Astrocyte (in vitro differentiated cells and primary cell): Measurements from ENCODE around the gene CARD9. TPM values are rescaled to one million over a fixed set of nuclear protein-coding genes. Genes with fewer than 3 reads are reported as not detected.

ENCODE experiments used
- DNase-seq: peaks from one replicate; pipeline ENCODE4 v3.0.0-alpha.2; 2010; ENCODE audit warnings: low read depth
- FAIRE-seq: peaks from 2 replicates; lab custom pipeline; 2011; peaks lifted over from hg19 to GRCh38; lab: Jason Lieb, UNC
- H2AFZ ChIP-seq: 2 replicates; pipeline ENCODE4 v1.6.0; 2012; ENCODE audit warnings: low read depth, low read length, inconsistent platforms
- H3K27ac ChIP-seq: 2 replicates; pipeline ENCODE4 v1.5.1; 2011; ENCODE audit warnings: low read depth, low read length, inconsistent platforms
- H3K27me3 ChIP-seq: 2 replicates; pipeline ENCODE4 v1.6.0; 2011; ENCODE audit warnings: low read length, inconsistent platforms; ENCODE audit not compliant: insufficient read depth
- H3K36me3 ChIP-seq: 2 replicates; pipeline ENCODE4 v1.5.1; 2011; ENCODE audit warnings: low read length, inconsistent platforms; ENCODE audit not compliant: insufficient read depth
- H3K4me1 ChIP-seq: 2 replicates; pipeline ENCODE4 v1.5.1; 2011; ENCODE audit warnings: low read length, inconsistent platforms; ENCODE audit not compliant: insufficient read depth
- H3K4me2 ChIP-seq: 2 replicates; pipeline ENCODE4 v1.6.0; 2012; ENCODE audit warnings: low read length, inconsistent platforms
- H3K4me3 ChIP-seq: 2 replicates; pipeline ENCODE4 v1.5.1; 2011; ENCODE audit warnings: low read depth, mild to moderate bottlenecking, low read length, inconsistent platforms; ENCODE audit not compliant: insufficient read depth
- H3K79me2 ChIP-seq: 2 replicates; pipeline ENCODE4 v1.6.0; 2012; ENCODE audit warnings: mild to moderate bottlenecking, low read length, inconsistent platforms; ENCODE audit not compliant: insufficient read depth
- H3K9ac ChIP-seq: 2 replicates; pipeline ENCODE4 v1.6.0; 2012; ENCODE audit warnings: mild to moderate bottlenecking, low read length, inconsistent platforms
- H3K9me3 ChIP-seq: 2 replicates; pipeline ENCODE4 v1.5.1; 2012; ENCODE audit warnings: low read depth, mild to moderate bottlenecking, low read length, inconsistent platforms; ENCODE audit not compliant: insufficient read depth
- H4K20me1 ChIP-seq: 2 replicates; pipeline ENCODE4 v1.6.0; 2012; ENCODE audit warnings: low read length, inconsistent platforms; ENCODE audit not compliant: insufficient read depth
- H3K27ac Mint-ChIP-seq: one replicate; pipeline ENCODE4 v1.8.0; 2021; ENCODE audit warnings: mild to moderate bottlenecking, mixed read lengths; ENCODE audit not compliant: unreplicated experiment
- H3K27me3 Mint-ChIP-seq: one replicate; pipeline ENCODE4 v1.8.0; 2021; ENCODE audit warnings: low read depth, mixed read lengths; ENCODE audit not compliant: unreplicated experiment
- H3K36me3 Mint-ChIP-seq: one replicate; pipeline ENCODE4 v1.8.0; 2021; ENCODE audit warnings: low read depth, mixed read lengths; ENCODE audit not compliant: unreplicated experiment
- H3K4me1 Mint-ChIP-seq: one replicate; pipeline ENCODE4 v1.8.0; 2021; ENCODE audit warnings: low read depth, mixed read lengths; ENCODE audit not compliant: unreplicated experiment
- H3K4me3 Mint-ChIP-seq: one replicate; pipeline ENCODE4 v1.8.0; 2021; ENCODE audit warnings: mild to moderate bottlenecking, moderate library complexity, mixed read lengths; ENCODE audit not compliant: unreplicated experiment
- H3K9me3 Mint-ChIP-seq: one replicate; pipeline ENCODE4 v1.8.0; 2021; ENCODE audit warnings: mild to moderate bottlenecking, mixed read lengths; ENCODE audit not compliant: unreplicated experiment
- EZH2 ChIP-seq: IDR thresholded peaks from 2 replicates; pipeline ENCODE4 v1.6.1; 2012; ENCODE audit warnings: mild to moderate bottlenecking, low read length, inconsistent platforms; ENCODE audit not compliant: insufficient read depth
- total RNA-seq: library from RNA; stranded (reverse); gene quantifications from 2 replicates; pipeline ENCODE4 v1.2.1, GENCODE V29; 2021
- TF ChIP-seq, protein P1 (sequence below): IDR thresholded peaks from 2 replicates; pipeline ENCODE4 v1.5.1; 2011; ENCODE audit warnings: low read depth, mild to moderate bottlenecking, inconsistent platforms, low read length, moderate library complexity; ENCODE audit not compliant: insufficient read depth

The CARD9 gene
- total RNA-seq, 1 donor from 2014 or later = 4.2 TPM

DNA sequence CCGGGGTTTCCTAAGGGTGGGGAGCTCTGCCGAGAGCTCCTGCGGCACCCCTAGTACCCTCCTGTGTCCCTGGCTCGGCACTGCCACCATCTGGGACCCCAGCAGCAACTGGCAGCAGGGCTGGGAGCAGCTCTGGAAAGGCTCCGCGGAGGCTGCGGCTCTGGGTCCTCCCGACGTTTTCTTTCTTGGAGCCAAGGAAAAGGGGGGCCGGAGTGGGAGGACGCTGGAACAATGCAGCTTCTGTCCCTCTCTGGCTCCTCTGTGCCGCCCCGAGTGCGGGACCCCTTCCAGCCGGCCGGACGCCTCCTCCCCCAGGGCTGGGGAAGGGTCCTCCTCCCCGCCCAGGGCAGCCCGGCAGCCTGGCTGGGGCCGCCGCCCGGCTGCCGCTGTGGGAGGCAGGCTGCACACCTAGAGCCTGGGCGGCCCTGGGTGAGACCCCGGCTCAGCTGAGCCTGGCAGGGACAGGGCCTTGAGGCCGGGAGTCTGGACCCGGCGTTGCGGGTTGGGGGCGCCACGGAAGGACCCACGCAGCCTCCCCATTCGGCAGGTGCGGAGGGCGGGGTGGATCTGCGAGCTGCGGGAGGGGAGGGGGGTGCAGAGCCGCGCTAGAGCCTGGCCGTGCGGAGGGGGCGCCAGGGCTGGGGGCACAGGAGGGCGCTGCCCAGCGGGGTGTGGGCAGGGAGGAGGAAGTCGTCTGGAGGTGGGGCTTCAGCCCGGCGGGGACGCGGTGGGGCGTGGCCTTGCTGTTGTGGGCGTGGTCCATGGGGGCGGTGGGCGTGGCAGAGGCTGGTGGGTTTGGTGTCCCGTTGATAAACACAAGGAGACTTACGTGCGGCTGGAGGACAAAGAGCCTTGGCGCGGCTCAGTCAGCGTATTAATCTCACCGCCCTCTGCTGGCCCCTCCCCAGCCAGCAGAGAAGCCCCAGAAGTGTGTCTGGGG lies 31.0 kb downstream of the CARD9 start:
- Histone ChIP-seq H3K36me3 (peaks cover 2% of the 10 kb centered on the region), H3K9ac (no peak overlapping the region), H3K4me3 (no peak overlapping the region), H3K79me2 (no peaks in the 10 kb centered on the region), H4K20me1 (peaks cover 69% of the 10 kb centered on the region), H3K9me3 (no peaks in the 10 kb centered on the region), H2AFZ (no peak overlapping the region), H3K4me2 (peak overlapping the region; percentile 70), H3K4me1 (peaks cover 16% of the 10 kb centered on the region), H3K27ac (no peak overlapping the region), H3K27me3 (no peaks in the 10 kb centered on the region)
- Mint-ChIP-seq H3K27me3 (no peaks in the 10 kb centered on the region), H3K27ac (no peak overlapping the region), H3K4me1 (peaks cover 2% of the 10 kb centered on the region), H3K4me3 (peak overlapping the region; percentile 70), H3K36me3 (peaks cover 5% of the 10 kb centered on the region), H3K9me3 (no peaks in the 10 kb centered on the region)
- TF ChIP-seq, protein P1, sequence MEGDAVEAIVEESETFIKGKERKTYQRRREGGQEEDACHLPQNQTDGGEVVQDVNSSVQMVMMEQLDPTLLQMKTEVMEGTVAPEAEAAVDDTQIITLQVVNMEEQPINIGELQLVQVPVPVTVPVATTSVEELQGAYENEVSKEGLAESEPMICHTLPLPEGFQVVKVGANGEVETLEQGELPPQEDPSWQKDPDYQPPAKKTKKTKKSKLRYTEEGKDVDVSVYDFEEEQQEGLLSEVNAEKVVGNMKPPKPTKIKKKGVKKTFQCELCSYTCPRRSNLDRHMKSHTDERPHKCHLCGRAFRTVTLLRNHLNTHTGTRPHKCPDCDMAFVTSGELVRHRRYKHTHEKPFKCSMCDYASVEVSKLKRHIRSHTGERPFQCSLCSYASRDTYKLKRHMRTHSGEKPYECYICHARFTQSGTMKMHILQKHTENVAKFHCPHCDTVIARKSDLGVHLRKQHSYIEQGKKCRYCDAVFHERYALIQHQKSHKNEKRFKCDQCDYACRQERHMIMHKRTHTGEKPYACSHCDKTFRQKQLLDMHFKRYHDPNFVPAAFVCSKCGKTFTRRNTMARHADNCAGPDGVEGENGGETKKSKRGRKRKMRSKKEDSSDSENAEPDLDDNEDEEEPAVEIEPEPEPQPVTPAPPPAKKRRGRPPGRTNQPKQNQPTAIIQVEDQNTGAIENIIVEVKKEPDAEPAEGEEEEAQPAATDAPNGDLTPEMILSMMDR = no peak
- no peak for TF ChIP-seq EZH2
- DNase-seq (peak; percentile 48), FAIRE-seq (no peak)

DNA sequence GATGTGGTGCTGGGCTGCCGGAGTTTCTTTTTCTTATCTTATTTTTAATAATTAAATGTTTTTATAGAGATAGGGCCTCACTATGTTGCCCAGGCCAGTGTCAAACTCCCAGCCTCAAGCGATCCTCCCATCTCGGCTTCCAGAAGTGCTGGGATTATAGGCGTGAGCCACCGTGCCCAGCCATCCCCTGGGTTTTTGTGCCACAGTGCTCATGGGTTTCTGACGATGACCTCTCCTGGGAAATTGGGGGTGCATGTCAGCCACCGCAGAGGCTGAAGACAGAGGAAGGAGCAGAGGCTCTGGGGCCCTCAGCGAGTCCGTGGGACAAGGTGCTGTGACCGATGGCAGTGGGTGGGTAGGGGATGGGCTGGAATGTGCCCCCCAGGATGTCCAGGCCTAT lies 31.7 kb downstream of the CARD9 start:
- H3K4me1 ChIP-seq = peaks cover 17% of the 10 kb centered on the region
- DNase-seq = no peak
- Mint-ChIP-seq H3K27me3 (no peaks in the 10 kb centered on the region), H3K27ac (no peak overlapping the region), H3K9me3 (no peaks in the 10 kb centered on the region), H3K36me3 (peaks cover 5% of the 10 kb centered on the region), H3K4me1 (peaks cover 2% of the 10 kb centered on the region), H3K4me3 (no peak overlapping the region)
- no peak overlapping the region for H3K4me3 ChIP-seq
- no peaks in the 10 kb centered on the region for H3K79me2 ChIP-seq
- no peak overlapping the region for H2AFZ ChIP-seq
- peaks cover 2% of the 10 kb centered on the region for H3K36me3 ChIP-seq
- H3K9me3 ChIP-seq = no peaks in the 10 kb centered on the region
- H3K4me2 ChIP-seq = no peak overlapping the region
- no peak for FAIRE-seq
- H3K9ac ChIP-seq = no peak overlapping the region
- TF ChIP-seq EZH2 = no peak
- TF ChIP-seq, protein P1 = no peak
- peaks cover 70% of the 10 kb centered on the region for H4K20me1 ChIP-seq
- H3K27ac ChIP-seq = no peak overlapping the region
- no peaks in the 10 kb centered on the region for H3K27me3 ChIP-seq
